Stomach (tissue), 4 donors: Measurements from ENCODE around the gene KRT85.

Experiments
- EP300 ChIP-seq: sonication (generic); formaldehyde crosslinking; IDR thresholded peaks from one replicate; pipeline ENCODE4 v1.6.1; 2017; ENCODE audit warnings: antibody characterized with exemption
- POLR2A ChIP-seq, 4 donors: fragments of 450-650 bp; IDR thresholded peaks; one replicate each; pipeline ENCODE4 v1.6.1; 2016; ENCODE audit warnings: antibody characterized with exemption in 4 of 4, control low read depth in 2 of 4, mild to moderate bottlenecking in 1 of 4, moderate library complexity in 1 of 4
- POLR2AphosphoS5 ChIP-seq, 3 donors: sonication (generic); formaldehyde crosslinking; IDR thresholded peaks; one replicate each; pipeline ENCODE4 v1.6.1; 2016; ENCODE audit warnings: antibody characterized with exemption in 3 of 3
- TF ChIP-seq, protein P1 (sequence below), 7 experiments: fragments of 450-650 bp in 4 of 7; fragments of 200-600 bp in 3 of 7; sonication (generic) in 3 of 7; IDR thresholded peaks; one replicate each; pipeline ENCODE4 v1.5.1; 2016 to 2019; ENCODE audit warnings: antibody characterized with exemption in 7 of 7, control low read depth in 2 of 7, mild to moderate bottlenecking in 1 of 7

DNA sequence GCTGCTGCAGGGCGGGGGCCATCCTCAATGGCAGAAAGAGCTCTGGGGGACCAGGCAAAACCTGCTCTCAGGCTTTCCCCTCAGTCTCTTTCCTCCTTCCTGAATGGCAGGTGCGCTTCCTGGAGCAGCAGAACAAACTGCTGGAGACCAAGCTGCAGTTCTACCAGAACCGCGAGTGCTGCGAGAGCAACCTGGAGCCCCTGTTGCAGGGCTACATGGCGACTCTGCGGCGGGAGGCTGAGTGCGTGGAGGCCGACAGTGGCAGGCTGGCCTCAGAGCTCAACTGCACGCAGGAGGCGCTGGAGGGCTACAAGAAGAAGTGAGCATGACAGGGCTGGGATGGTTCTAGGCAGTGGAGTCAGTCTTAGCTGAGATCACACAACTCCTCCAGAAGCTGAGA is 23.2 kb downstream of the KRT85 start:
- TF ChIP-seq, protein P1, sequence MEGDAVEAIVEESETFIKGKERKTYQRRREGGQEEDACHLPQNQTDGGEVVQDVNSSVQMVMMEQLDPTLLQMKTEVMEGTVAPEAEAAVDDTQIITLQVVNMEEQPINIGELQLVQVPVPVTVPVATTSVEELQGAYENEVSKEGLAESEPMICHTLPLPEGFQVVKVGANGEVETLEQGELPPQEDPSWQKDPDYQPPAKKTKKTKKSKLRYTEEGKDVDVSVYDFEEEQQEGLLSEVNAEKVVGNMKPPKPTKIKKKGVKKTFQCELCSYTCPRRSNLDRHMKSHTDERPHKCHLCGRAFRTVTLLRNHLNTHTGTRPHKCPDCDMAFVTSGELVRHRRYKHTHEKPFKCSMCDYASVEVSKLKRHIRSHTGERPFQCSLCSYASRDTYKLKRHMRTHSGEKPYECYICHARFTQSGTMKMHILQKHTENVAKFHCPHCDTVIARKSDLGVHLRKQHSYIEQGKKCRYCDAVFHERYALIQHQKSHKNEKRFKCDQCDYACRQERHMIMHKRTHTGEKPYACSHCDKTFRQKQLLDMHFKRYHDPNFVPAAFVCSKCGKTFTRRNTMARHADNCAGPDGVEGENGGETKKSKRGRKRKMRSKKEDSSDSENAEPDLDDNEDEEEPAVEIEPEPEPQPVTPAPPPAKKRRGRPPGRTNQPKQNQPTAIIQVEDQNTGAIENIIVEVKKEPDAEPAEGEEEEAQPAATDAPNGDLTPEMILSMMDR (IDR thresholded peaks at IDR 0.05): no peak
- TF ChIP-seq POLR2AphosphoS5 (IDR thresholded peaks at IDR 0.05): no peak
- no peak for TF ChIP-seq POLR2A (IDR thresholded peaks at IDR 0.05)
- TF ChIP-seq EP300: no peak
